Measurements from ENCODE around the gene FMNL1.

- TF ChIP-seq EZH2 (IDR thresholded peaks at IDR 0.05) (no peak), POLR2AphosphoS5 (IDR thresholded peaks at IDR 0.05; ENCODE audit: borderline replicate concordance, low read depth, low read length) (no peak), FOXP2 (optimal IDR thresholded peaks at IDR 0.05; ENCODE audit: control extremely low read depth, extremely low read length, insufficient read depth) (no peak)
Observed at GRCh38 chr17:45242029-45242414, 20.3 kb downstream of the FMNL1 start.
